IPS DF 6.9 (cell line): Measurements from ENCODE around the gene HAPLN2.
"Not testable (repeated sequence)": the region's sequence is repeated elsewhere in the genome, so short reads cannot be mapped to it uniquely, and the experiment has no call there.

Experiments used
- DNase-seq: peaks from one replicate; pipeline ENCODE4 v3.0.0-alpha.2; 2013; ENCODE audit warnings: low read depth, low spot score
- H3K27ac ChIP-seq: one replicate; pipeline ENCODE4 v1.5.1; 2013; ENCODE audit warnings: low read length, control low read depth
- H3K27me3 ChIP-seq: 2 replicates; pipeline ENCODE4 v1.6.1; 2013; ENCODE audit warnings: mild to moderate bottlenecking, low read length; ENCODE audit not compliant: control insufficient read depth, insufficient read depth
- H3K36me3 ChIP-seq: 2 replicates; pipeline ENCODE4 v1.6.1; 2013; ENCODE audit warnings: low read length; ENCODE audit not compliant: control insufficient read depth, insufficient read depth
- H3K4me1 ChIP-seq: 2 replicates; pipeline ENCODE4 v1.6.1; 2013; ENCODE audit warnings: low read length; ENCODE audit not compliant: control insufficient read depth, insufficient read depth
- H3K4me3 ChIP-seq: 2 replicates; pipeline ENCODE4 v1.5.1; 2013; ENCODE audit warnings: mild to moderate bottlenecking, low read length
- H3K9me3 ChIP-seq: 2 replicates; pipeline ENCODE4 v1.6.1; 2013; ENCODE audit warnings: low read length, inconsistent platforms; ENCODE audit not compliant: control insufficient read depth, insufficient read depth
- WGBS: extraction: QIAGEN DNeasy Blood & Tissue Kit; methylation state at CpG from one replicate; pipeline ENCODE4 v1.1.7; 2013; ENCODE audit warnings: mixed read lengths, missing lambda C conversion rate; ENCODE audit not compliant: insufficient read length, insufficient coverage; 5-methylcytosine and 5-hydroxymethylcytosine counted together

HAPLN2 gene

DNA sequence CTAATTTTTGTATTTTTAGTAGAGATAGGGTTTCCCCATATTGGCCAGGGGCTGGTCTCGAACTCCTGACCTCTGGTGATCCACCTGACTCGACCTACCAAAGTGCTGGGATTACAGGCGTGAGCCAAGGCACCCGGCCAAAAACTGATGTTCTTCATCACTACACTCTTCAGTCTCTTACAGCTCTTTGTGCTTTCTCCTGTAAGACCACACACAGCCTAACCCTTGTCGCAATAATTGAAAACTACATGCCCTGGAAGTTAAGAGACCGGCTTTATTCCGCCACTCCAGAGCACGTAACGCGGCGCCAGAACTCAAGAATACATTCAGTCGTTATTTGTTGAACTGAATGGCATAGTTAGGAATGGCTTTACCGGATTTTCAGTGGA, 18.5 kb upstream of the HAPLN2 start:
- no peaks in the 10 kb centered on the region for H3K9me3 ChIP-seq
- H3K4me3 ChIP-seq: peak overlapping the region; percentile 93
- peaks cover 23% of the 10 kb centered on the region for H3K36me3 ChIP-seq
- WGBS: no CpG with 5 or more reads among the region's 13 CpGs
- DNase-seq: no peak
- H3K4me1 ChIP-seq: no peaks in the 10 kb centered on the region
- H3K27ac ChIP-seq: no peak overlapping the region
- H3K27me3 ChIP-seq: no peaks in the 10 kb centered on the region

DNA sequence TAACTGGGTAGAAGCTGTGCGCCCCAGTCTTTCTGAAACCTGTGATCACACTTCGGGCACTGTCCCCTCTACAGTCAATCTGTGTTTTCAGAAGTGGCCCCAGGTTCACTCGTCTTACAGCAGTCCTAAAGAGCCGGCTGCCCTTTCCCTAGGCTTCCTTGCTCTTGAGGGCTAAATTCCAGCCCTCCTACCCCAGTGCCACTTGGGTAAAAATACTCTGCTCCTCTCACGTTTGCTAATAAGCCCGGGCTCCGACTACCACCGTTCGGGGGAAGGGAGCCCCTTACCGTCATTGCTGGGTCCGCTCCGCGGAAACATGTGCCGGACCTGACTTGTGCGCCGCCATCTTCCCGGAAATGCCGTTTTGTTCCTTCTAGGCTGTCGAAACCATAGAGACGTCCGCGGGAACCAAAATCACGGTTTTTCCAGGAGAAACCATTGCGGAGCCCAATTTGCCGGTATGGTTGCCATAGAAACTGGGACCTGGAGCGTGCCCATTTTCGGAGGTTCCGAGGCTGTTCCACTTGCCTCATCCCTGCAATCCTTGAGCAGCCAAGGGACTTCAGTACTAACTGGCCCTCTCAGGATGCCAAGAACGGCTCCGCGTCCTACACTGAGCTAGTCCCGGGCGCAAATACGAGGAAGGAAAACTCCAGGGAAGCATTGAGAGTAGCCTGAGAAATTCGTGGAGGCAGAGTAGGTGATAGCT, 17.9 kb upstream of the HAPLN2 start, which contains the start of gene GPATCH4:
Gene GPATCH4, minus strand, starts transcription at position 358 of the 709 bp plus-strand sequence.
- H3K36me3 ChIP-seq: peaks cover 18% of the 10 kb centered on the region
- no peak within 1 kb of the TSS for H3K27ac ChIP-seq
- H3K4me1 ChIP-seq: no peaks in the 10 kb centered on the region
- DNase-seq: peak; percentile 88
- H3K27me3 ChIP-seq: no peaks in the 10 kb centered on the region
- peak within 1 kb of the TSS; percentile 93 for H3K4me3 ChIP-seq
- no CpG with 5 or more reads among the region's 35 CpGs for WGBS
- H3K9me3 ChIP-seq: no peaks in the 10 kb centered on the region

DNA sequence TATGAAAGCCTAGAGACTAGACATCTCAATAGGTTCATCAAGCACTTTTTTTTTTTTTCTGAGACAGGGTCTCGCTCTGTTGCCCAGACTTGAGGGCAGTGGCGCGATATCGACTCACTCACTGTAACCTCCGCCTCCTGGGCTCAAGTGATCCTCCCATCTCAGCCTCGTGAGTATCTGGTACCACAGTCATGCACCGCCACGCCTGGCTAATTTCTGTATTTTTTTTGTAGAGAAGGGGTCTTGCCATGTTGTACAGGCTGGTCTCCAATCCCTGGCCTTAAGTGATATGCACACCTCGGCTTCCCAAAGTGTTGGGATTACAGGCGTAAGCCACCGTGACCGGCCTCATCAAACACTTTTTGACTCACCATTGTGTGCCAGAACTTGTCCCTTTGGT, 17.3 kb upstream of the HAPLN2 start:
- no peaks in the 10 kb centered on the region for H3K4me1 ChIP-seq
- H3K4me3 ChIP-seq: no peak overlapping the region; the same call in 1 of the 2 replicates
- H3K27me3 ChIP-seq: no peaks in the 10 kb centered on the region
- no CpG with 5 or more reads among the region's 12 CpGs for WGBS
- no peak for DNase-seq
- H3K9me3 ChIP-seq: no peaks in the 10 kb centered on the region
- peaks cover 14% of the 10 kb centered on the region for H3K36me3 ChIP-seq
- no peak overlapping the region for H3K27ac ChIP-seq

DNA sequence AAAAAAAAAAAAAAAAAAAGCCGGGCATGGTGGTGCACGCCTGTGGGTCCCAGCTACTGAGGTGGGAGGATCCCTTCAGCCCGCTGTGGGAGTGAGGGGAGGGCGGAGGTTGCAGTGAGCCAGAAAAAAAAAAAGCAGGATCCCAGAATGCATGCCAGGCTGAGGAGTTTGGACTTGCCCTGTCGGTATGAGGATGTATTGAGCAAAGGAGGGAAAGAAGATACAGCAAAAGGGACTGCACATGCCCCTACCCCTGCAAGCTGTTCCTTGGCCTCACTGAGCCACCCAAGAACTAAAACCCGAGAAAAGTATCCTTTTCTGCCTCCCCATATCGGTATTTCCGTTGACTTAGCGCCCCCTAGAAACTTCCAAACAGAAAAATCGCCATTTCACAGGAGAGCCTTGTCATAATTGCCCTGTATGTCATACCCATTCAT, 16.6 kb upstream of the HAPLN2 start:
- no peaks in the 10 kb centered on the region for H3K27me3 ChIP-seq
- no peaks in the 10 kb centered on the region for H3K9me3 ChIP-seq
- DNase-seq: no peak
- no peak overlapping the region for H3K4me3 ChIP-seq
- no CpG with 5 or more reads among the region's 10 CpGs for WGBS
- H3K27ac ChIP-seq: no peak overlapping the region
- peaks cover 8% of the 10 kb centered on the region for H3K36me3 ChIP-seq
- no peaks in the 10 kb centered on the region for H3K4me1 ChIP-seq

DNA sequence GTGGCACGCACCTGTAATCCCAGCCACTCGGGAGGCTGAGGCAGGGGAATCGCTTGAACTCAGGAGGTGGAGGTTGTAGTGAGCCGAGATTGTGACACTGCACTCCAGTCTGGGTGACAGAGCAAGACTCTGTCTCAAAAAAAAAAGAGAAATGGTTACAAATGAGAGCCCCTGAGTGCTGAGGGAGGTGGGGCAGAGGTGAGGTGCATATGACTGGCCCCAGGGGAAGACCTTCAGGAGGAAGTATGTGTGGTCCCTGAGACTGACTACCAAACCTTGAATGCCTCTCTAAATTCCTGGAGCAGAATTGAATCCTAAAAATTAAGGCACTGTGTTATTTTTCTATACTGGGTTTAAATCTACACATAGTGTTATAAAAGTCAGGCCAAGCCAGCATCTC, 11.9 kb upstream of the HAPLN2 start:
- not testable (repeated sequence) for DNase-seq, H3K4me1 ChIP-seq, H3K27ac ChIP-seq, H3K9me3 ChIP-seq, H3K27me3 ChIP-seq, H3K36me3 ChIP-seq, H3K4me3 ChIP-seq
- no CpG with 5 or more reads among the region's 4 CpGs for WGBS

DNA sequence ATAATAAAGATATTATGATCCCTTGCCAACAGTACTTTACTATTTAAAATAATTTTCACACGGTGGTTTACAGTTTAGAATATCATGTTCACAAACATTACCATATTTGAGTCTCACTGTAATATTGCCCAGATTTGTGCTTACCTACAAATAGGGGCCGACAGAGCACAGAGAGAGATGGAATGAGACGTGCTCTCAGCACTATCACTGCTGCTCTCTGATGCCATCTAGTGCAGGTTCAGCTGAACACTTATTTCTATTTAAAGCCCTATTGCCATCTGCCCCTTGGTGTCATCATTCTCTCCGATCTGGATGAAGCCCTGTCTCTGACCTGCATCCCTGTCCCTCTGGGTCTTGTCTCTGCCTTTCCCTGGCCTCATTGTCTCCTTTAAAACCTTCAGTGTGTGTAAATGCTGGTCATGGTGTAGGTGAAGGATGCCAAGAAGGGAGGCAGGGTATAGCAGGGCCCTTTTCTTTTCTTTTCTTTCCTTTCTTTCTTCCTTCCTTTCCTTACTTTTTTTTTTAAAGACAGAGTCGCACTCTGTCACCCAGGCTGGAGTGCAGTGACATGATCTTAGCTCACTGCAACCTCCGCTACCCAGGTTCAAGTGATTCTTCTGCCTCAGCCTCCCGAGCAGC, 11.1 kb upstream of the HAPLN2 start:
- DNase-seq: no peak
- WGBS: no CpG with 5 or more reads among the region's 7 CpGs
- Histone ChIP-seq H3K4me3 (no peak overlapping the region), H3K36me3 (no peaks in the 10 kb centered on the region), H3K27ac (no peak overlapping the region), H3K4me1 (no peaks in the 10 kb centered on the region; the same call in 1 of the 2 replicates), H3K9me3 (no peaks in the 10 kb centered on the region), H3K27me3 (0 out of 2 replicates have a peak, but pooled peaks cover 3% of the 10 kb centered on the region)

DNA sequence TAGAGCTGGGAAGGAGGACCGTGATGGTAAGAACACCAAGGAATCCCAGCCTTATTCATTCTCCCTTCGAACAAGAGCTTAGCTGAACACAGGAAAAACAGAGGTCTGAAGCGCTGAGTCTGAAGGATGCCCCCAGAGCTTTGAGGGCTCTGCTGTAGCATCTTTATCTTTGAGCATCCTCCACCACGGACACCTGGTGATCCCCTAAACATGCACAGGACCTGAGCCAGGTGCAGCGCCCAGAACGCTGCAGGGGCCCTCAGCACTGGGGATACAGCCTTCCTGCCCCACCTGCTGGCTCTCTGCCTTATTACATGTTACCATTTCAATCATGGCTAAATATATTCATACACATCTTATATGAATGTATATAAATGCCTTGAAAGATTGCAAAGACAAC, 10.2 kb upstream of the HAPLN2 start:
- H3K27me3 ChIP-seq: 0 out of 2 replicates have a peak, but pooled peaks cover 3% of the 10 kb centered on the region
- H3K4me3 ChIP-seq: no peak overlapping the region
- H3K36me3 ChIP-seq: no peaks in the 10 kb centered on the region
- no peak for DNase-seq
- H3K9me3 ChIP-seq: no peaks in the 10 kb centered on the region
- WGBS: no CpG with 5 or more reads among the region's 6 CpGs
- no peaks in the 10 kb centered on the region; the same call in 1 of the 2 replicates for H3K4me1 ChIP-seq
- H3K27ac ChIP-seq: no peak overlapping the region

DNA sequence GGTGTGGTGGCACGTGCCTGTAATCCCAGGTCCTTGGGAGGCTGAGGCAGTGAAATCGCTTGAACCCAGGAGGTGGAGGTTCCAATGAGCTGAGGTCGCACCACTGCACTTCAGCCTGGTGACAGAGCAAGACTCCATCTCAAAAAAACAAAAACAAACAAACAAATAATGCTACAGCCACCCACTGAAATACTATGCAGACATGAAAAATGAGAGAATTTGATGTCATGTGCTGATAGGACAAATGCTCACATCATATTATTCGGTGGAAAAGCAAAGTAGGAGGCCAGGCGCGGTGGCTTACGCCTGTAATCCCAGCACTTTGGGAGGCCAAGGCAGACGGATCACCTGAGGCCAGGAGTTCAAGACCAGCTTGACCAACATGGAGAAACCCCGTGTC, 9.1 kb upstream of the HAPLN2 start:
- not testable (repeated sequence) for H3K27ac ChIP-seq, H3K4me3 ChIP-seq, DNase-seq, H3K27me3 ChIP-seq, H3K9me3 ChIP-seq, H3K36me3 ChIP-seq, H3K4me1 ChIP-seq
- no CpG with 5 or more reads among the region's 9 CpGs for WGBS

DNA sequence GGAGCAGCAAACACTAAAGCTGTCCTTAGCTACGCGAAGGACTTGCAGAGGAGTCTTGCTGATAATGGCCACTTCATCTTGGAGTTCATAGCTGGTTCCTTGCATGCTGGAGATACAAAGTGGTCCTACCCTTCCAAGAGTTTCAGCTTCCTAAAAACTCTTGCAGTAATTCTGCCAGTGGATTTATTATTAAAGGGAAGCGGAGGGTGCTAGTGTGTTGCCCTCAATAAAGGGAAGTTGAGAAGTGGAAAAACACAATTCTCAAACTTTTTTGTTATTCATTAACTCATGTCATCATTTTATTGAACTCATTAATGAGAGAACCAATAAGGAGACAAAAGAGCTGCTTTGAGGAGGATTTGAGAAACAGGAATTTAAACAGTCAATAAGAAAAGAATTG, 6.5 kb upstream of the HAPLN2 start:
- Histone ChIP-seq H3K9me3 (no peaks in the 10 kb centered on the region), H3K4me3 (no peak overlapping the region), H3K36me3 (no peaks in the 10 kb centered on the region), H3K27ac (no peak overlapping the region), H3K27me3 (0 out of 2 replicates have a peak, but pooled peaks cover 3% of the 10 kb centered on the region), H3K4me1 (no peaks in the 10 kb centered on the region; the same call in 1 of the 2 replicates)
- DNase-seq: no peak
- no CpG with 5 or more reads among the region's 3 CpGs for WGBS

DNA sequence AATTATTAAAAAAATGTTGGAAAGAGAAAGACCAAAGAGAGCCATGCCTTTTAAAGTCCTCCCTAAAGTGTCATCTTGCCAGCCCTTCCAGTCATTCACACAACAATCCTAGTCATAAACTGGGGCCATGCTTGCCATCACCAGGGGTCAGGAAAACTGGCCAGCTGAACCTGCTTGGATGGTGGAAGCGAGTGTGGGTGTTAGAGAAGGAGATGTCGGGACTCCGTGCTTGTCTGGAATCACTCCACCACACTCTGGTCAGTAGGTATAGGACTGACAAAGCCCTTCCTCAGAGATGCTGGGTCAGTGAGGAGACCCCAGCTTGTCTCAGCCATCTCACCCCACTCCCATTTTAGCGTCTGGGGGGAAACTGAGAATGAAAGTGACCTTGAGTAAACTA, 3.3 kb upstream of the HAPLN2 start:
- H3K36me3 ChIP-seq: no peaks in the 10 kb centered on the region
- H3K27me3 ChIP-seq: no peaks in the 10 kb centered on the region
- DNase-seq: no peak
- H3K9me3 ChIP-seq: no peaks in the 10 kb centered on the region
- no peak overlapping the region for H3K27ac ChIP-seq
- H3K4me3 ChIP-seq: no peak overlapping the region
- WGBS: no CpG with 5 or more reads among the region's 4 CpGs
- no peaks in the 10 kb centered on the region for H3K4me1 ChIP-seq
